HG02840 (cell line): Measurements from ENCODE around the gene ADM5.

Source experiments
- ATAC-seq: cut with Tn5 transposase; IDR thresholded peaks from one replicate; pipeline ENCODE4 v1.9.1; 2021; ENCODE audit warnings: mild to moderate bottlenecking, moderate library complexity, moderate number of reproducible peaks; ENCODE audit not compliant: unreplicated experiment, low FRiP score

ADM5 gene

GRCh38 chr19:49689133-49690078 lies at the start of gene ADM5:
Gene ADM5 (plus strand): TSS chr19:49689594. CDS start chr19:49689838, 244 bp downstream.
- ATAC-seq = no peak

- ATAC-seq = peak; percentile 65
These were observed 49.1 kb upstream of the ADM5 start, which contains the start of gene RRAS for GRCh38 chr19:49640113-49640898. Gene RRAS (minus strand): TSS chr19:49640143. CDS start chr19:49640098, 45 bp downstream.

GRCh38 chr19:49641688-49642491 lies 47.5 kb upstream of the ADM5 start, which contains the start of gene SCAF1:
Gene SCAF1 (plus strand): TSS chr19:49642209. CDS start chr19:49645027, 2,818 bp downstream.
- ATAC-seq = peak; percentile 64

GRCh38 chr19:49642492-49643035 lies 46.8 kb upstream of the ADM5 start:
- ATAC-seq = no peak

GRCh38 chr19:49643466-49643865 lies 45.9 kb upstream of the ADM5 start:
- no peak for ATAC-seq

GRCh38 chr19:49645592-49645991 lies 43.8 kb upstream of the ADM5 start:
- no peak for ATAC-seq

- ATAC-seq = no peak
These were observed 43.4 kb upstream of the ADM5 start for GRCh38 chr19:49645995-49646394.

- ATAC-seq = no peak
These were observed 42.8 kb upstream of the ADM5 start for GRCh38 chr19:49646586-49646985.

GRCh38 chr19:49651029-49651819 lies 38.2 kb upstream of the ADM5 start:
- ATAC-seq = no peak

- ATAC-seq = no peak
These were observed 37.4 kb upstream of the ADM5 start for GRCh38 chr19:49651820-49652550.

- ATAC-seq = no peak
These were observed 36.6 kb upstream of the ADM5 start for GRCh38 chr19:49652551-49653465.

GRCh38 chr19:49653466-49653806 lies 36.0 kb upstream of the ADM5 start:
- ATAC-seq = no peak

- ATAC-seq = no peak
These were observed 34.8 kb upstream of the ADM5 start for GRCh38 chr19:49654581-49654980.

- no peak for ATAC-seq
These were observed 33.6 kb upstream of the ADM5 start for GRCh38 chr19:49655570-49656455.

- no peak for ATAC-seq
These were observed 32.8 kb upstream of the ADM5 start for GRCh38 chr19:49656456-49657109.

- no peak for ATAC-seq
These were observed 31.8 kb upstream of the ADM5 start for GRCh38 chr19:49657493-49658138.
